Measurements from ENCODE around the gene CRIP2. TPM values are rescaled to one million over a fixed set of nuclear protein-coding genes. Genes with fewer than 3 reads are reported as not detected.

CRIP2 gene
- total and polyA plus RNA-seq, 2 of the 13 experiments (the other 11 are each of a cell fraction or from before 2014, with no cell fraction given): 31.6 to 37.9 TPM

DNA sequence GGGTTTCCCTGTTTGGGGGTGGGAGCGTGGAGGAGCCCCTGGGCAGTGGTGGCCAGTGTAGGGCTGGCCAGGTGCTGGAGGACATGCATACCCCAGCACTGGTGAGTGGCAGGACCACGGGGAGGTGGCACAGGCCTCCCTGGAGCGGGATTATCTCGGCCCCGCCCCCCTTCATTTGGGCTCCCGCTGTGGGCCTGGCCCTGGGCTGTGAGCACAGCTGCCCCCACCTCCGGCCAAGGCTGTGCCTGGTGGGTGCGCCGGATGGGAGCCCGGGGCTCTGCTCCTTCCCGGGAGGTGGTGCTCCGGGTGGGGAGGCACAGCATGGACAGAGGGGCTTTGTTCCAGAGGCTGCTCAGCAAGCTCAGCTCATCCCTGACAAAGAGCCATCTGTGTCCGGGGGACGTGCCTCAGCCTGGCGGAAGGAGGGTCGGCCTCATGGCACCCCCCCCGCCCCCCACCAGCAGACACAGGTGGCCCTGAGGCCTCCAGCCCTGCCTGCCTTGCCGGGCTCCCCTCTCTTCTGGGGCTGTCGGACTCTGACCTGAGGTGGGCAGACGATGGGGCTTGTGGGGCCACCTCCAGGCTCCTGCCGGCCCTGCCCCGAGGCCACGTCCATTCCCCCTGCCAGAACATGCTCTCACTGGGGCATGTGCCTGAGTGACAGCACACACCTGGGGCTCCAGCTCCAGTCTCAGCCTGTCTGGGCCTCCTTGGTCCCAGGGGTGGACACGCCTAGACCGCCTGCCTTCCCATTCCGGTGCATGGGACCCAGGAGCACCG, 24.8 kb downstream of the CRIP2 start (continued):
- TF ChIP-seq PHB2 (IDR thresholded peaks at IDR 0.05; ENCODE audit: partially characterized antibody) (no peak), DMAP1 (CRISPR knock-in tag; IDR thresholded peaks at IDR 0.05) (peak; percentile 77), ZNF749 (CRISPR knock-in tag; IDR thresholded peaks at IDR 0.05; ENCODE audit: borderline replicate concordance) (peak; percentile 74; the same call in 1 of the 2 replicates), ZNF512B (CRISPR knock-in tag; IDR thresholded peaks at IDR 0.05; ENCODE audit: borderline replicate concordance) (no peak), KLF12 (CRISPR knock-in tag; IDR thresholded peaks at IDR 0.05; ENCODE audit: borderline replicate concordance) (0 out of 2 replicates have a peak, but pooled peaks have one; percentile 60), ZGPAT (CRISPR knock-in tag; IDR thresholded peaks at IDR 0.05) (peak; percentile 89), NFE2L1 (CRISPR knock-in tag; IDR thresholded peaks at IDR 0.05; ENCODE audit: borderline replicate concordance) (0 out of 2 replicates have a peak, but pooled peaks have one; percentile 42), ATRX (CRISPR knock-in tag; IDR thresholded peaks at IDR 0.05; ENCODE audit: borderline replicate concordance) (no peak), ZBTB21 (CRISPR knock-in tag; IDR thresholded peaks at IDR 0.05) (no peak), HIVEP1 (CRISPR knock-in tag; IDR thresholded peaks at IDR 0.05) (peak; percentile 88), TEAD2 (CRISPR knock-in tag; IDR thresholded peaks at IDR 0.05) (0 out of 2 replicates have a peak, but pooled peaks have one; percentile 25), CEBPZ (IDR thresholded peaks at IDR 0.05; ENCODE audit: low read length) (no peak), JUNB (CRISPR knock-in tag; IDR thresholded peaks at IDR 0.05; ENCODE audit: borderline replicate concordance) (no peak), SRSF4 (IDR thresholded peaks at IDR 0.05; ENCODE audit: low read depth, low read length, poor library complexity, severe bottlenecking) (no peak), HNRNPL (IDR thresholded peaks at IDR 0.05; ENCODE audit: low read depth, low read length) (peak; percentile 94), MED13 (CRISPR knock-in tag; IDR thresholded peaks at IDR 0.05) (peak; percentile 88; the same call in 1 of the 2 replicates)
- TF ChIP-seq, protein P1, sequence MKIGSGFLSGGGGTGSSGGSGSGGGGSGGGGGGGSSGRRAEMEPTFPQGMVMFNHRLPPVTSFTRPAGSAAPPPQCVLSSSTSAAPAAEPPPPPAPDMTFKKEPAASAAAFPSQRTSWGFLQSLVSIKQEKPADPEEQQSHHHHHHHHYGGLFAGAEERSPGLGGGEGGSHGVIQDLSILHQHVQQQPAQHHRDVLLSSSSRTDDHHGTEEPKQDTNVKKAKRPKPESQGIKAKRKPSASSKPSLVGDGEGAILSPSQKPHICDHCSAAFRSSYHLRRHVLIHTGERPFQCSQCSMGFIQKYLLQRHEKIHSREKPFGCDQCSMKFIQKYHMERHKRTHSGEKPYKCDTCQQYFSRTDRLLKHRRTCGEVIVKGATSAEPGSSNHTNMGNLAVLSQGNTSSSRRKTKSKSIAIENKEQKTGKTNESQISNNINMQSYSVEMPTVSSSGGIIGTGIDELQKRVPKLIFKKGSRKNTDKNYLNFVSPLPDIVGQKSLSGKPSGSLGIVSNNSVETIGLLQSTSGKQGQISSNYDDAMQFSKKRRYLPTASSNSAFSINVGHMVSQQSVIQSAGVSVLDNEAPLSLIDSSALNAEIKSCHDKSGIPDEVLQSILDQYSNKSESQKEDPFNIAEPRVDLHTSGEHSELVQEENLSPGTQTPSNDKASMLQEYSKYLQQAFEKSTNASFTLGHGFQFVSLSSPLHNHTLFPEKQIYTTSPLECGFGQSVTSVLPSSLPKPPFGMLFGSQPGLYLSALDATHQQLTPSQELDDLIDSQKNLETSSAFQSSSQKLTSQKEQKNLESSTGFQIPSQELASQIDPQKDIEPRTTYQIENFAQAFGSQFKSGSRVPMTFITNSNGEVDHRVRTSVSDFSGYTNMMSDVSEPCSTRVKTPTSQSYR (CRISPR knock-in tag; IDR thresholded peaks at IDR 0.05; ENCODE audit: borderline replicate concordance): peak; percentile 85; the same call in 1 of the 2 replicates

All from HepG2 (cell line).